Stimulated activated CD4-positive, alpha-beta T cell treated with anti-CD3 and anti-CD28 coated beads, Interleukin-15, amount 100 ng/mL, for 24 hours (primary cell): Measurements from ENCODE around the gene SPINK9.
A peak's percentile ranks its signal among the peaks of the same experiment; 100 is the strongest.

Experiments used
- DNase-seq: peaks from one replicate; pipeline ENCODE4 v3.0.0-alpha.2; 2020

SPINK9 gene, protein sequence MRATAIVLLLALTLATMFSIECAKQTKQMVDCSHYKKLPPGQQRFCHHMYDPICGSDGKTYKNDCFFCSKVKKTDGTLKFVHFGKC

DNA sequence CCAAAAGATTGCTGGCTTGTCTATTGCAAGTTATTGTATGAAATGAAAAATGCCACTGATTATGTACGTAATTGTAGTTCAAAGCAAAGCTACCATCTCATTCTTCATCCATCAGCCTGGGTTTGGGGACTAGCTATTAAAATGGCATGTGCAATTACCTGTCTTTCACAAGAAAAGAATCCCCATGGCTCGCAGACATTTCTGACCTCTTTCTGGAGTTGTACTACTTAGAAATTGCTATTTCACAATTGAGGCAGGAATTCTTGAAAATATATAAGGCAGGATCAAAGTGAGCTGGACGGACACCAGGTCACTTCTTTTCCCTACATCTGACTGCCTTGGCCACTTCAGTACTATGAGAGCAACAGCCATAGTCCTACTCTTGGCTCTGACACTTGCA, at the start of gene SPINK9:
TSS of gene SPINK9 (plus strand) at position 301 of the 400 bp plus-strand sequence. CDS start at position 356, 55 bp downstream.
- no peak for DNase-seq

- DNase-seq: no peak
Measured at GRCh38 chr5:148290271-148291195, 44.8 kb upstream of the SPINK9 start.

DNA sequence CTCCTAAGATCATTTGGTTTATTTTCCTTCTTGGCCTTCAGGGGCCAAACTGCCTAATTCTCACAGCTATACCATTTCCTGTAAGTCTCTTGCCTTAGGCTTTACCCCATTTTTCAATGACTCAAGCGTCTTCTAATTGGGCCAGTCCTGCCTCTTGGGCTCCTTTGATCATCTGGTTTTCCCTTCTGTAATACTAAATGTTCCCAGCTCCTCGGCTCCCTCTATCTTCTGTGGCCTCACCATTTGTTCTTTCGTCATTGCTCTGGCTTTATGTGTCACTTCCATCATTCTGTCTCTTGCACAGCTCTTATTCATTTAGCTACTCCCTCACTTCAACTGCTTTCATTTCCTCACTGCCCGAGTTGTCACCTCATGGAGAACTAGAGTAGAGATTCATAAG, 37.6 kb upstream of the SPINK9 start:
- DNase-seq: no peak

- DNase-seq: no peak
Measured at GRCh38 chr5:148306446-148306845, 28.9 kb upstream of the SPINK9 start.

DNA sequence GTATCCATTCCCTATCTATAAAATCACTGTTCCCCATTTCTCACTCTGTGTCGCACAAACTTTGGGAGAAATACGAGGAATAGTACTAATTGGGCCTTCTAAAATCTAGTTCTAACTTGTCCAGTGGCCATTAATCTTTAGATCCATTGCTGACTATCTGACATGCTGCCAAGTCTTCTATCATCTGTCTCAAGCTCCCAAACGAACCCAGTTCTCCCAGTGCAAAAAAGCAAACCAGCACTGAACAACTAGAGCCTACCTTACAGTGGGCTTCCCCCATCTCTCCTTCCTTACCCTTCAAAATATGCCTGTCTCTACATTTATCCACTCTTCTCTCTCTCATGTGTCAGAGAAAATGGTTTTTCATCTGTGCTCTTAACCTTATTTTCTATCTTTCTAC, 26.3 kb upstream of the SPINK9 start:
- DNase-seq: no peak

DNA sequence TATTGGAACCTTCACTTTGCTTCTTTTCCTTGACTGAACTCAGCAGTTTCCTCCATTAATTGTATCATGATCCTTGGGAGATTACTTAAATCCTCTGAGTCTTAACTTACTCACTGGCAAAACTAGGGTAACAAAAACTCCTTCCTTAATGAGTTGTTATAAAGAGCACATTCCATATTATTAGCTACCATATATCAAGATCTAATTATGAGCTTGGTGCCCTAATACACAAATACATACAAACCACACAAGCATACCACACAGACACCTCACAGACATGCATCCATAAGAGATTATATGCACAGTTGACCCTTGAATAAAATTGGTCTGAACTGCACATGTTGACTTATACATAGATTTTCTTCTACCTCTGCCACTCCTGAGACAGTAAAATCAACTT, 25.6 kb upstream of the SPINK9 start:
- no peak for DNase-seq

- no peak for DNase-seq
Measured at GRCh38 chr5:148311484-148311883, 23.9 kb upstream of the SPINK9 start.

DNA sequence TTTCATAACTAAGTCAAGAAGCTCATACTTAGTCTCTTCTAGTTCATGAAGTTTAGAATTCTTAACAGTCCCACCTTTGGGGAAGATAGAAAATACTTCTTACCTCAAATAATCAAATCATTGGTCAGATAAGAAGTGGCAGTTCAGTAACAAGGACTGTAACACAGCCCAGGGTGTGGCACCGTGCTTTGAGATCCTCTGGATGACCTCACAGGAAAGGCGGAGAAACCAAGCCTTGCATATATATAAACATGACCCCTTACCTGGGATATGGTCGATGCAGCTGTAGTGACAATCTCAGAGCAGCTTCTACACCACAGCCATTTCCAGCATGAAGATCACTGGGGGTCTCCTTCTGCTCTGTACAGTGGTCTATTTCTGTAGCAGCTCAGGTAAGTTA, 23.2 kb upstream of the SPINK9 start, which contains the start of gene SPINK7:
TSS of gene SPINK7 (plus strand) at position 271 of the 400 bp plus-strand sequence. CDS start at position 332, 61 bp downstream.
- no peak for DNase-seq

GRCh38 chr5:148314187-148314586, 21.2 kb upstream of the SPINK9 start:
- DNase-seq: no peak

DNA sequence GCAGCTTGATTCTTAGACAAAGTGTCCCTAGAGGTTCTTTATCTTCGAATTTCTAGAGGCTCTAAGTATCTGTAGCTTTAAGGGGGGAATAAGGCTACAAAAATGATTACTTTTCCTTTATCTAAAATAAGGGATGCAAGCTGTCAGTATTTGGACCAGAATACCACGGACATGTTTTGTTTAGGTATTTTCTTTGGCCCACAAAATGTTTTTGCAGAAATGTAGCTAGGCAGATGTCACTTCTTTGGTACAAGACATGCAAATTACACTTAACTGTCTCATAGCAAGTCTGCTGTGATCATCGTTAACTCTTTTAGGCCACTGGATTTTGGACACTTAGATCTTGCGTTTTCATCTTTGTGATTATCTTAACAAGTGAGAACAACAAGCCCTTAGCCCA, 20.6 kb upstream of the SPINK9 start:
- no peak for DNase-seq

DNA sequence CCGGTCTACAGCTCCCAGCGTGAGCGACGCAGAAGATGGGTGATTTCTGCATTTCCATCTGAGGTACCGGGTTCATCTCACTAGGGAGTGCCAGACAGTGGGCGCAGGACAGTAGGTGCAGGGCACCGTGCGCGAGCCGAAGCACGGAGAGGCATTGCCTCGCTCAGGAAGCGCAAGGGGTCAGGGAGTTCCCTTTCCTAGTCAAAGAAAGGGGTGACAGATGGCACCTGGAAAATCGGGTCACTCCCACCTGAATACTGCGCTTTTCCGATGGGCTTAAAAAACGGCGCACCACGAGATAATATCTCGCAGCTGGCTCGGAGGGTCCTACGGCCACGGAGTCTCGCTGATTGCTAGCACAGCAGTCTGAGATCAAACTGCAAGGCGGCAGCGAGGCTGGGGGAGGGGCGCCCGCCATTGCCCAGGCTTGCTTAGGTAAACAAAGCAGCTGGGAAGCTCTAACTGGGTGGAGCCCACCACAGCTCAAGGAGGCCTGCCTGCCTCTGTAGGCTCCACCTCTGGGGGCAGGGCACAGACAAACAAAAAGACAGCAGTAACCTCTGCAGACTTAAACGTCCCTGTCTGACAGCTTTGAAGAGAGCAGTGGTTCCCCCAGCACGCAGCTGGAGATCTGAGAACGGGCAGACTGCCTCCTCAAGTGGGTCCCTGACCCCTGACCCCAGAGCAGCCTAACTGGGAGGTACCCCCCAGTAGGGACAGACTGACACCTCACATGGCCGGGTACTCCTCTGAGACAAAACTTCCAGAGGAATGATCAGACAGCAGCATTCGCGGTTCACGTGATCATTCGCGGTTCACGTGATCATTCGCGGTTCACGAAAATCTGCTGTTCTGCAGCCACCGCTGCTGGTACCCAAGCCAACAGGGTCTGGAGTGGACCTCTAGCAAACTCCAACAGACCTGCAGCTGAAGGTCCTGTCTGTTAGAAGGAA, 15.1 kb upstream of the SPINK9 start:
- peak; percentile 45 for DNase-seq

- DNase-seq: no peak
Measured at GRCh38 chr5:148333262-148333849, 2.0 kb upstream of the SPINK9 start.

DNA sequence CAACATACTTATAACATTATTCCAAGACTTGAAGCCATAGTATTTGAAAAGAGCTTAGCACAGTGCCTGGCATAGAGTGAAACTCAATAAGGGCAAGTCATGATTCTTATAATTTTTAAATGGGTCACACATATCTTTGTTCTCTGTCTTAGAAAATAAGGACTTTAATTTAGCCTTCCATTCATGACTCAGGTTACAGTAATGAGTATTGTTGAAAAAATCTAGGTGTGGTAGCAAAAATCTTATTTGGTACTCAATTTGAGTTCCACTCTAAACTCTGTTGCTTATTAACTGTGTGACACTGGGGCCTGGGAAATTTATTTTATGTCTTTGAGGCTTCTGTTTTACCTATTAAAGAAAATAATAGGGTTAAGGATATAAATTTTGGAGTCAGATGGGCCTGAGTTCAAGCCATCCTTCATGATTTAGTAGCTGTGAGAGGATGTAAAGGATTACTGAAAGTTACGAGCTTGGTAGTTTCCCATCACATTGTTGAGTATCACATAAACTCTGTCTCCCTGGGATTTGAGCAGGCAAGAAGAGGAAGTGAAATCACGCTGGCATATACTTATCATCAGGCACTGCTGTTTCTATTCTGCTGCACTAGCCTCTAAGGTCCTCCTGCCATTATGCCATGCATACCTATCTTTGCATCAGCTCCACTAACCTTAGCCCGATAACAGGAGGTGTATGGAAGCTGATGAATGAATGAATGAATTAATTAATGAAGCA, 1.5 kb downstream of the SPINK9 start:
- DNase-seq: no peak

DNA sequence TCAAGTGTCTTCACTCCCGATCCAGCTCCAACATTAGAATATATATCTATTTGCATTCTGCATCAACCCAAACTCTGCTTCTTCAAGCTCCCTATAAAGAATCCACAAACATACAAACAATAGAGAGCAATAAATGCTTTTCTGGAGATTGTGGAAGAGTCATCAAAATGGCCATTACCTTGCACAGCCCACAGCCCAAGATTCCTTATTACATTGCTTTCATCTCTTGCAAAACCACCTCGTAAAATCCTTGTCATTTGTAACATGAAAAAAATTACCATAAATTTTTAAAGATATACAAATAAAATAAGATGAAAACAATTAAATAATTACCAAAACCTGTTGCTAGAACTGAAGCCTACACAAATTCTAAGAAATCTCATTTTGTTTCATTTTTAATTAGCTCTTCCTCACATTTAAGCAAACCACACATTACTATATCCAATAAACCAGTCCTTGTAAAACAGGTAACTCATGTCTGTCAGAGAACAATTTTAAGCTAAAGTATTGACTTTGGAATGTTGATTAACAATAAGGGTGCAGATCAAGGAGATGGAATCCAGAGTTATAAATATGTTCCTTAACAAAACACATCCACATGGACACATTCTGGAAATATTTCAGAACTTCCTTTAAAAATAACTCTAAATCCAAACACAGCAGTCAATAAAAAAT, 7.1 kb downstream of the SPINK9 start:
- DNase-seq: no peak

GRCh38 chr5:148343046-148343407, 7.7 kb downstream of the SPINK9 start:
- no peak for DNase-seq

- DNase-seq: no peak
Measured at GRCh38 chr5:148343603-148344487, 8.5 kb downstream of the SPINK9 start.

DNA sequence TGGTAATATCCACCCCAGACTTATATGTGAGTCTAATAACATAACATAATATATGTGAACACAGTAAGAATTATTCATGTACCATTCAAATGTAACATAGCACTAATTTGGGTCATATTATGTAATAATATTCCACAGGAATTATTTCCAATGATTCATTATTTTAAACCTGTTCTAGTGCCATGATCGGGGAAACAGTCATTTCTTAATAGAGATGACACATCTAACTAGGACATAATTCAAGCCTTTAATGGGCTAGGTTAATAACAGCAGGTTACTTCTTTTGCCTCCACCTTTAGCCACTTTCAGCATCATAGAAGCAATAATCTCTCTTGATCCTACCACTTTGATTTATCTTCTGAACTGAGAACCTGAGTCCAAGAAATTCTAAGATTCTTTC, 12.3 kb downstream of the SPINK9 start:
- DNase-seq: no peak

GRCh38 chr5:148352696-148353095, 17.3 kb downstream of the SPINK9 start:
- DNase-seq: no peak

GRCh38 chr5:148353634-148354033, 18.3 kb downstream of the SPINK9 start:
- no peak for DNase-seq

DNA sequence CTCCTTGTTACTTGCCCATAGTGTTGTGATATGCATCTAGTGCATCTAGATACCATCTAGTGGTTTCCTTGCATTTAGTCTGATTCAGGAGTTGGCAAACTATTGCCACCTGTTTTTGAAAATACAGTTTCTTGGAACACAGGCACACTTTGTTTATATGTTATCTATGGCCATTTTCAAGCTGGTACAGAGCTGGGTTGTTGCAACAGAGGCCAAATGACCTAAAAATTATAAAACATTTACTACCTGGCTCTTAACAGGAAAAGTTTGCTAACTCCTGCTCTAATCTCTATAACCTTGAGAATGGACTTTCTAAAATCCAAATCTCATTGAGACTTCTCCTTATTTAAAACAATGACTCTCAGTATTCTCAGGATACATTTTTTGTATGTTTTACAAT, 29.0 kb downstream of the SPINK9 start:
- no peak for DNase-seq

- no peak for DNase-seq
Measured at GRCh38 chr5:148368299-148368698, 32.9 kb downstream of the SPINK9 start.
